Ishikawa (cell line): ENCODE data around the gene NPPA.

ENCODE experiments used
- CEBPB ChIP-seq: IDR thresholded peaks from 2 replicates; pipeline ENCODE4 v1.6.1; 2012
- CREB1 ChIP-seq: IDR thresholded peaks from 2 replicates; pipeline ENCODE4 v1.6.1; 2012; ENCODE audit warnings: low read depth
- EGR1 ChIP-seq: IDR thresholded peaks from 2 replicates; pipeline ENCODE4 v1.6.1; 2012
- EP300 ChIP-seq: IDR thresholded peaks from 2 replicates; pipeline ENCODE4 v1.6.1; 2012; ENCODE audit warnings: borderline replicate concordance
- FOXM1 ChIP-seq: IDR thresholded peaks from 2 replicates; pipeline ENCODE4 v1.6.1; 2012; ENCODE audit warnings: low read depth, borderline replicate concordance
- NFIC ChIP-seq: IDR thresholded peaks from 2 replicates; pipeline ENCODE4 v1.6.1; 2012
- RAD21 ChIP-seq: IDR thresholded peaks from 2 replicates; pipeline ENCODE4 v1.6.1; 2012; ENCODE audit warnings: low read depth
- REST ChIP-seq: IDR thresholded peaks from 2 replicates; pipeline ENCODE4 v1.6.1; 2012; ENCODE audit warnings: low read depth, mild to moderate bottlenecking
- TAF1 ChIP-seq: IDR thresholded peaks from 2 replicates; pipeline ENCODE4 v1.6.1; 2012; ENCODE audit warnings: low read depth, mild to moderate bottlenecking
- TCF12 ChIP-seq: IDR thresholded peaks from 2 replicates; pipeline ENCODE4 v1.6.1; 2012; ENCODE audit warnings: low read depth
- TEAD4 ChIP-seq: IDR thresholded peaks from 2 replicates; pipeline ENCODE4 v1.6.1; 2012
- USF1 ChIP-seq: IDR thresholded peaks from 2 replicates; pipeline ENCODE4 v1.6.1; 2012
- YY1 ChIP-seq: IDR thresholded peaks from 2 replicates; pipeline ENCODE4 v1.6.1; 2012; ENCODE audit warnings: low read depth
- ZBTB7A ChIP-seq: IDR thresholded peaks from 2 replicates; pipeline ENCODE4 v1.6.1; 2012; ENCODE audit warnings: low read depth
- TF ChIP-seq, protein P1 (sequence below): IDR thresholded peaks from 2 replicates; pipeline ENCODE4 v1.6.1; 2012

NPPA gene

GRCh38 chr1:11799896-11800295, 47.7 kb downstream of the NPPA start:
- TF ChIP-seq EGR1 = no peak
- TF ChIP-seq USF1 = no peak
- TF ChIP-seq NFIC = no peak
- TF ChIP-seq, protein P1, sequence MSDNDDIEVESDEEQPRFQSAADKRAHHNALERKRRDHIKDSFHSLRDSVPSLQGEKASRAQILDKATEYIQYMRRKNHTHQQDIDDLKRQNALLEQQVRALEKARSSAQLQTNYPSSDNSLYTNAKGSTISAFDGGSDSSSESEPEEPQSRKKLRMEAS = no peak
- TF ChIP-seq TAF1 = no peak
- TF ChIP-seq TEAD4 = no peak
- TF ChIP-seq CEBPB = no peak

DNA sequence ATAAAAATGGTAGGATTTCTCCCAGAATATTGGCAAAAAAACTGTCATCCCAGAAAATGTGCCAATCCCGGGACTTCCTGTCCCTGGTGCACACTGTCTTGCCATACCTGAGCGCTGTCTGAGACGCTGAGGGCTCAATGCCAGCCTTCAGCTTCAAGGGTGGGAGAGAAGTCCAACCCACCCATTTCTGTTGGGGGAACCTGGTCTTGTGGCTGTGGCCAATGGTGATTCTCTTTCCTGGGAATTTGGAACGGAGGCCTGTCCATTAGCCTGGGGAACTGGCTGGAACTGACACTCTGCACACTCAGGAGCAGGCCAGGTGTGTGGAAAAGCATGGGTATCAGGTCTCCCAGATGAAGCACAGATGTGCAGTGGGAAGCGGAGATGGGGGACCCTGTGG, 48.5 kb downstream of the NPPA start:
- TF ChIP-seq YY1 (no peak), ZBTB7A (no peak), NFIC (no peak), CEBPB (no peak), EGR1 (no peak), FOXM1 (no peak), REST (no peak), TCF12 (no peak), RAD21 (no peak), CREB1 (no peak), TEAD4 (no peak)
- TF ChIP-seq, protein P1 = no peak

- TF ChIP-seq TAF1 (no peak), ZBTB7A (no peak), RAD21 (no peak), EP300 (no peak), TCF12 (no peak), YY1 (no peak), EGR1 (no peak), NFIC (no peak), REST (no peak)
Observed at GRCh38 chr1:11797525-11798216, 49.9 kb downstream of the NPPA start.

DNA sequence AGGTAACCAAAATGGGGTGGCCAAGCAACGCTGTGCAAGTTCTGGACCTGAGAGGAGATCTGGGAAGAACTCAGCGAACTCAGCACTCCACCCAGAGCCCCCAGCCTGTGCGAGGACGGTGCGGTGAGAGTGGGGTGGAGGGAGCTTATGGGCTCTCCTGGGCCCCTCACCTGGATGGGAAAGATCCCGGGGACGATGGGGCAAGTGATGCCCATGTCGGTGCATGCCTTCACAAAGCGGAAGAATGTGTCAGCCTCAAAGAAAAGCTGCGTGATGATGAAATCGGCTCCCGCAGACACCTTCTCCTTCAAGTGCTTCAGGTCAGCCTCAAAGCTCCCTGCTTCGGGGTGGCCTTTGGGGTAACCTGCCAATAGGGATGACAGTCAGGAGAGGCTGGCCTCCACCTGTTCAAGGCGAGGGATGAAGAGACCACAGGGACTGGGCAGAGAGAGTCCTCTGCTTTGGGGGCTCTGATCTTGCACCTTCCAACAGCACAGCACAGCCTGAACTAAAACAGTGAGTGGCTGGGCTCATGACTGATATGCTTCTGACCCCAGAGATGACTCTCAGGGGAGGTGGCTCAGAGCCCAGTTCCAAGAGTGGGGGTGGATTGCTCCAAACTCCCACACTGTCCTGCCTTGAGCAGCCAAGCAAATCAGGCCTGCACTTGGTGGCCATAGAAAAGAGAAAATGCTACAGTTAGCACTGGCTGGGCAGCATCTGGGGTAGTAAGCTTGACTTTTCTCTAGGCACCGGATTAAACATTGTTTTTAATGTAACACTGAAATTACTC, 51.4 kb downstream of the NPPA start:
- TF ChIP-seq CEBPB (no peak), CREB1 (no peak), REST (no peak), EGR1 (peak; percentile 67), TAF1 (no peak), NFIC (no peak)
